Cerebellar cortex (tissue), 1 donor: Measurements from ENCODE around the gene PPIP5K2.
"Not testable (repeated sequence)": the region's sequence is repeated elsewhere in the genome, so short reads cannot be mapped to it uniquely, and the experiment has no call there.

ENCODE experiments used
- DNase-seq: peaks from one replicate; pipeline ENCODE4 v3.0.0-alpha.2; 2015; ENCODE audit warnings: low spot score

The PPIP5K2 gene

DNA sequence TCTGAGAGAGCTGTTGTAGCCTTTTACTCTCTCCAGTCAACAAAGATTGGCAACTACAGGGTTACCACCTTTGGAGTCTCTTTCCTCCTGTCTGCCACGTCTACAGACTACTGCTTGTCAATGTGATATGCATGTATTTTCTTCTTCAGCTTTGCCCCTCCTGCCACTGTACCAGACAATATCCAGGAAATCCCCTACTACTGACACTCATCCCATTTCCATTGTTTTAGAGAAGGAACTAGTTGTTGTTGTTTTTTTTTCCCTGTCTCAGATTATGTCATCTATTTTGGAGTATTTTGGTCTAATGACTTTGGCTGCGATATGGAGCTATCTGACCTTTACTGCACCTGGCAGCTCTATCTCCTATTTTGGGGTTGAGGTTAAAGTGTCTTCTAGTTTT, 88.4 kb downstream of the PPIP5K2 start:
- no peak for DNase-seq

DNA sequence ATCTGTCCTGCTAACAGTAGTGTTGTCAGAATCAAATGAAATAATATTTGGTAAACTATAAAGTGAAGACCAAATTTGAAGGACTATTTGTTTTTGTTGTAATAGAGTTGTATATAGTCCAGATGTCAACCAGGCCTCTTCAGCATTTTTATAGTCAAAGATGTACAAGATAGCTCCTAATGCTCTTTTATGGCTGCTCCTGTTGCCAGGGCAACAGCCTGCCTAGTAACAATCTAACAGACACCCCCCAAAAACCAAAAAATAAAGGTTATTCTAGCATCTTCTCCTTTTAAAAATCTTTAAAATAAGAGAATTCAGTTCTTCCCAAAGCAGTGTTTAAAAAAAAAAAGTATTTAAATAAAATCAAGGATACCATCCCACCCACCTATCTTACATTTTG, 89.0 kb downstream of the PPIP5K2 start:
- no peak for DNase-seq

DNA sequence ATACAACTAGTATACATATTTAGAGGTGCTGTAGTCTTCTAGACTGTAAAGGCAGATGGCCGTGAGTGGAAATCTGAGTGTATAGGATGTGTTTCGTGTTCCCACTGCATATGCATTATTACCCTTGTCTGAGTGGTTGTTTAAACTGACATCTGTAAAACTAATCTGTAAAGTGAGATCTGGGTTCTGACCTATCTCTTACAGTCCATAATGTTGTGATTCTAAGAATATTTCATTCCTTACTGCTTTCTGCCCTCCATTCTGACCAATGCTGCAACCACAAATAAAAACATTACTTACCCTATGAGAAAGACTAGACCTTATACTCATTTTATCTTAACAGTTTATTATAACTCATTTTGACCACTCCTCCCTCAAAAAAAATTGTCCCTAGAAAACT, 90.9 kb downstream of the PPIP5K2 start:
- DNase-seq = no peak

DNA sequence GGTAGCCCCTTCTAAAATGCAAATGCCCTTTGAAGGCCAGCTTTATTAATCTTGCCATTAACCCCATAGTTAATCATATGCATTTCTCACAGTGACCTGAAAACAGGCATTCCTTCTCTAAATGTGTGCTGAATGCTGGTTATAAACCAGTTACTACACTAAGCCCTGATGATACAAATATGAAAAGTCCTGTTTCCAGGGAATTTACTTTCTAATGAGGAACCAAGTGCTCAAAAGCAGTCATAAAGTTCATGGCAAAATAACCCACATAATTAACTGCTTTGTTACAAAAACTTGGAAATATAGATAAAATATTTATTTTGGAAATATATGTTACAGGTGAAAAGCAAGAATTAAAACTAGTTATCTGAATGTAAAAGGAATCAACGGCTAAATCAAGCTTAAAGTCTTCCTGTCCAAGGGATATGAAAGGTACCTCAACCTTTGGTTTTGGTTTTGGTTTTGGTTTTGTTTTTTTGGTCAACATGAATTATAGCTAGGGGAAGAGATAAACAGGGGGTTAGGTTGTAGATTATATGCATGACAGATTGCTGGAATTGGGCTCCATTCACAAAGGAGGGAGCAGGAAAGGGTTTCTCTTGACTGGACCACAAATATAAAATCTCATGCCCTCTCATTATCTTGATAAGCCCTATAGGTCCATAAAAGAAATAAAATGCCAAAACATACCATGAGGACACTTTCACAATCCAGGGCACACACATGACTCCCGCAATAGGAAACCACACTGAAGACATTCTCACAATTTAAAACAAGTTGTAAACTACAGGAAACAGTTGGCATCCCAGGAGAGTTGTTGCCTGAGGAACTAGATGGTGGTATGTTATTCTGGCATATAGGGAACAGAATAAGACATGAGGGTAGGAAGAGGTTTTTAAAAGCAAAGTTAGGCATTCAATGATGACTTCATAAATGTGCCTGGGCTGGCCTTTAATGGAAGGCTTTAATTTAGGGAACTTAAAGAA, 91.8 kb downstream of the PPIP5K2 start:
- DNase-seq = no peak

DNA sequence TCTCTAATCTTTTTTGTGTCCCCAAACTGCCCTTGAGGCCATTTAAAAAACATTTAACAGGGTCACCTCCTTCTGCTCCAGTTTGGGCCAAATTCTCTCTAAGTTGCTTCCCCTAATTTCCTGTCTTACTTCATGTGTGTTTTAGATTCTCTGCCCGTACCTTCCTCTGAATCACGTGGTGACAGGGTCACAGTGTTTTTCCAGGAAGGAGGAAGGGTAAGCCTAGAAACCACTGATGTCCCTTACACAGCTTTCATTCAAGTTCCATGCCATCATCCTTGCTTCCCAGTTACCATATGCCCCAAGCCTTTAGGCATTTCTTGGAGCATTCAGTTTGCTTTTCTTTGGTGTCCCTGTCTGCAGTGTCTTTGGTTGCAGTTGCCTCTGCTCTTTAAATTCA, 96.0 kb downstream of the PPIP5K2 start:
- no peak for DNase-seq

GRCh38 chr5:103216697-103217096, 96.6 kb downstream of the PPIP5K2 start:
- no peak for DNase-seq

DNA sequence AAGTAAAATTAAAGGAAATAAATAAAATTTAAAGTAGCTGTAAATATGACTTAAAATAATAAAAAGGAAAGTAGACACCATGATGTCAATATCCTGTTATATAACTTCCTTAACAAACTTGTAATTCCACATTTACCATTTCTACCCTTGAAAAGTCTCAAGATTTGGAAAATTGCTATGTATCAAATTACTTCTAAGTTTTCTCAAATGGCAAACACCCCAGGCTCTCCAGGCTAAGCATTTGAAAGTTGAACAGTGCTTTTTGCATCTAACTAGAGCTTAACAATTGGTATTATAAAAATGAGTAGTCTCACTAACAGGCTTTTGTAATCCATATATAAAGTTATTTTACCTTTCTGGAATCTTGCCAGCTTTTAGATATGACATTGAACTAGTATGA, 97.0 kb downstream of the PPIP5K2 start:
- no peak for DNase-seq

DNA sequence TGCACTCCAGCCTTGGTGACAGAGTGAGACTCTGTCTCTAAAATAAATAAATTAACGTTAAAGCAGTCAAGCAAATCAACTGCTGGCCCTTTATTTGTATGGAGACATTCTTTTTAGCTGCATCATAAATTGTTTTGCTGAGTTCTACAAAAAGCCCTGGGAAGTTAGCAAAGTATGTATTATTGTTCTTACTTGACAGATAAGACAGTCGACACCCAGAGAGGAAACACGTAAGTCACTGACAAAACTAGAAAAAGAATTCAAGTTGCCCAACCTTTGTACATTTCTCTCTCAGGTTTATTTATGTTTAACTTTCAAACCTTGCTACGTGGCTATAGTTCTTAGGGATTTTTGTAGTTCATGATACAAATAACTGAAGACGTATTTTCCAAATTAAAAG, 98.1 kb downstream of the PPIP5K2 start:
- no peak for DNase-seq

DNA sequence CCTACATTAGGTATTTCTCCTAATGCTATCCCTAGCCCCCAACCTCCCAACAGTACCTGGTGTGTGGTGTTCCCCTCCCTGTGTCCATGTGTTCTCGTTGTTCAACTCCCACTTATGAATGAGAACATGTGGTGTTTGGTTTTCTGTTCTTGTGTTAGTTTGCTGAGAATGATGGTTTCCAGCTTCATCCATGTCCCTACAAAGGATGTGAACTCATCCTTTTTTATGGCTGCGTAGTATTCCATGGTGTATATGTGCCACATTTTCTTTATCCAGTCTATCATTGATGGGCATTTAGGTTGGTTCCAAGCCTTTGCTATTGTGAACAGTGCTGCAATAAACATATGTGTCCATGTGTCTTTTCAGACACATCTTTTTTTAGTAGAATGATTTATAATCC, 99.0 kb downstream of the PPIP5K2 start:
- not testable (repeated sequence) for DNase-seq

GRCh38 chr5:103223031-103223955, 103.2 kb downstream of the PPIP5K2 start:
- DNase-seq = no peak

- peak; percentile 47 for DNase-seq
Measured at GRCh38 chr5:103224118-103224893, 104.2 kb downstream of the PPIP5K2 start.

DNA sequence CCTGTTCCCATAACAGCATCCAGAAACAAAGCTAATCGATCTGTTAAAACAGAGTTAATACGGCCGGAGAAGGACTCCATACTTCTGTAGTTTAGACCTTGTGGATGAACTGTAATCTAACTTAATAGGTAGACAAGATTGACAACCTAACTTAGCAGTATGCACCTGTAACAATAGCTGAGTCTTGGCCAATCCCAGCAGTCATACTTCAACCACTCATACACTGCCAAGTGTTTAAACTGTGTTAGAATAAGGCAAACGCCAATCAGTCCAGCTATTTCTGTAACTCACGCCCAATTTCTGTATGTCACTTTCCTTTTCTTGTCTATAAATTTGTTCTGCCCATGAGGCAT, 104.8 kb downstream of the PPIP5K2 start:
- no peak for DNase-seq

GRCh38 chr5:103228061-103228460, 108.0 kb downstream of the PPIP5K2 start:
- no peak for DNase-seq

DNA sequence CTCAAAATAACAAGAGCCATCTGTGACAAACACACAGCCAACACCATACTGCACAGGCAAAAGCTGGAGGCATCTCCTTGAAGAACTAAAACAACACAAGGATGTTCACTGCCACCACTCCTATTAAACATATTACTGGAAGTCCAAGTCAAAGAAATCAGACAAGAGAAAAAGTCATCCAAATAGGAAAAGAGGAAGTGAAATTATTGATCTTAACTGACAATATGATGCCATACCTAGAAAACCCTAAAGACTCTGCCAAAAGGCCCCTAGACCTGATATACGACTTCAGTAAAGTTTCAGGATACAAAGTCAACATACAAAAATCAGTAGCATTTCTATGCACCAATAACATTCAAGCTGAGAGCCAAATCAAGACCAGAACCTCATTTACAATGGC, 108.5 kb downstream of the PPIP5K2 start:
- no peak for DNase-seq

DNA sequence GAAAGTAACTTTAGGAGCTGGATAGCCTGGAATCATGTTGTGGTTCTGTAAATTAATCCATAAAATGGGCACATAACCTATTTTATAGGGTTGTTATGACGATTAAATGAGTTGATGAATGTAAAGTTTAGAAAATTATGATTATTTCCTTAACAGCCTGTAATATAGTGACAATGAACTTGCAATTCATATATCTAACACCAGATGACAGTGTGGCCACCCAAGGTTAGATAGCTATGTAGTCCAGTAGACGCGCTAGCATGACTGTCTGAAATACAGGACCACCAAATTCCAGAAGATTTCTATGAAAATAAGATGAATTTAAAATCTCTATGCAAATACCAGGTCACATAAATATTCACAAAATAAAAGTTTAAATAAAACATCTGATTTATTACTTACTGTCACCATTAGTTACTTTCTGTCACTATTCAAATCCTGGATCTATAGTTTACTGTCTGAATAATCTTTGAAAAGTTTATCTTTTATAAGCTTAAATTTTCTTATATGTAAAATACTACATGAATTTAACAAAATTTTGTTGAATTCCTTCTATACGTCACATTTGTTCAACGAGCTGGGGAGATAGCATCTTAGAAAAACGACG, 112.4 kb downstream of the PPIP5K2 start:
- peak; percentile 7 for DNase-seq

- no peak for DNase-seq
Measured at GRCh38 chr5:103234239-103234975, 114.3 kb downstream of the PPIP5K2 start.

DNA sequence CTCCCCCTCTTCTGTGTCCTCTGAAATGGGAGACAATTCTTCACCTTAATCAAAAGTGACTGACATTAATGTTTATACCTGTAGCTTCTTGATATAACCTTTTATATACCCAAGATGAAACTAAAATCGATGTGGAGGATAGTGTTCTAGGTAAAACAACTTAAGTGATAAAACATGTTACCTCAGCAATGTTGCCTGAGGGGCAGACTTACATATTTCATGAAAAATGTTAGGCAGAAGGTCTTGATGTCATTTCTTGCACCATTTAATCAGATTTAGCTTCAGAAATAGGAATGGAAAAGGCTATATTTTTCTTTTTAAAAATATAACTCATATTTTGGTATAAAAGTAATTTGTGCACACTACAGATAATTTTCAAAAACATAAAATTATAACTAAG, 115.8 kb downstream of the PPIP5K2 start:
- DNase-seq = no peak

GRCh38 chr5:103237778-103238177, 117.7 kb downstream of the PPIP5K2 start:
- DNase-seq = no peak

GRCh38 chr5:103243665-103244064, 123.6 kb downstream of the PPIP5K2 start:
- no peak for DNase-seq

DNA sequence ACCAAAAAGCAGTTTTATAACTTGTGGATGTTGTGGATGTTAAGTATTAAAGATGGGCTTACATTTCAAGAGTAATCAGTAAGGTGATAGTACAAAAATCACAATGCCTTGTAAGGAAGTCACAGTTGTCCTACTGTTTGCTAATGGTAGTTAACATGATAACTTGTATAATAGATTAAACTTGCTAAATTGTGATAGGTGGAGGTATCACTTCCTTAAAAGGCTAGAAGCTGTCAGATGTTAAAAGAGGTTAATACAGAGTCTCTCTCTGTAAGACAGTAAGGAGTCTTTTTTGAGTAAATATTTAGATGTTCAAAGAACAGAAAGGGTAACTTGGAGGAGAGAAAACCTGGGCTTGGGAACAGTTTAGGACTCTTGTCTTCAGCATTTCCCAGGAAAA, 124.3 kb downstream of the PPIP5K2 start:
- DNase-seq = no peak

DNA sequence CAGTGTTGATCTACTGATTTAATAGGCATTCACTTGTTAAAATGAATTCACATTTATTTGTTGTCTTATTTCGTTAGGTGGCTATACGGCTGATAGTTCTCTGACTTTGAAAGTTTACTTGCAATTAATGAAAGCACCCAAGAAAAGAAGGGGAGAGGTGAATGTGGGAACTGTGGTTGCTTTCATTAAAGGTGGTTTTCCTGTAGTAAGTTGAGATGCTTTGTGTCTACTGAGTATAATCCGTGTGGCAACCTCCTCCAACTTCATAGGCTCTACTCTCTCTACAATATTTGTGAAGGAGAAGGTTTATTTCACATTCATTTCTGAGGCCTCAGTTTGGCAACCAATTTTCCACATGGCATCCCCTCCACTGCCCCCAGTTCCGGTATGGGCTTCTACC, 125.7 kb downstream of the PPIP5K2 start:
- no peak for DNase-seq
